ENCODE data around the gene SOD3. TPM values are rescaled to one million over a fixed set of nuclear protein-coding genes. Genes with fewer than 3 reads are reported as not detected.

The SOD3 gene
- total and polyA plus RNA-seq, 9 of the 15 experiments (the other 6 are each of a cell fraction or from before 2014, with no cell fraction given) = 0.10 to 0.31 (median 0.24) TPM; not detected in 6

- TF ChIP-seq AFF1 (IDR thresholded peaks at IDR 0.05; ENCODE audit: low read depth in 1 of 2, partially characterized antibody in 2 of 2) (no peak), ZNF668 (CRISPR knock-in tag; IDR thresholded peaks at IDR 0.05) (no peak), ZNF41 (CRISPR knock-in tag; conservative IDR thresholded peaks at IDR 0.05) (no peak), SRSF7 (optimal IDR thresholded peaks at IDR 0.05; ENCODE audit: low read depth, low read length) (no peak), CEBPG (CRISPR knock-in tag; IDR thresholded peaks at IDR 0.05) (no peak), CEBPG (tag; conservative IDR thresholded peaks at IDR 0.05 in 1 of 2, IDR thresholded peaks at IDR 0.05 in 1 of 2) (no peak), ZNF316 (IDR thresholded peaks at IDR 0.05) (no peak)
Observed at GRCh38 chr4:24794480-24794879, 893 bp upstream of the SOD3 start (continued).

Data from K562 (cell line).